GM18870 (cell line): ENCODE measurements around the gene HTATSF1.

Experiments
- ATAC-seq: cut with Tn5 transposase; IDR thresholded peaks from one replicate; pipeline ENCODE4 v1.9.1; 2021; ENCODE audit warnings: moderate library complexity; ENCODE audit not compliant: unreplicated experiment

Gene HTATSF1

GRCh38 chrX:136496186-136496763 lies 1.1 kb upstream of the HTATSF1 start:
- ATAC-seq = no peak

- ATAC-seq = peak; percentile 56
Measured at GRCh38 chrX:136496764-136497555, 432 bp upstream of the HTATSF1 start.

GRCh38 chrX:136519069-136519468 lies 21.7 kb downstream of the HTATSF1 start:
- ATAC-seq = no peak

GRCh38 chrX:136523770-136524169 lies 26.4 kb downstream of the HTATSF1 start:
- no peak for ATAC-seq

- ATAC-seq = no peak
Measured at GRCh38 chrX:136525738-136526606, 28.6 kb downstream of the HTATSF1 start.

GRCh38 chrX:136528645-136529315 lies 31.4 kb downstream of the HTATSF1 start:
- ATAC-seq = no peak

- ATAC-seq = no peak
Measured at GRCh38 chrX:136529795-136530194, 32.4 kb downstream of the HTATSF1 start.

GRCh38 chrX:136531951-136532350 lies 34.6 kb downstream of the HTATSF1 start, which contains the start of gene VGLL1:
Gene VGLL1 (plus strand): TSS chrX:136532215. CDS start chrX:136536021, 3,806 bp downstream.
- ATAC-seq = no peak

- ATAC-seq = no peak
Measured at GRCh38 chrX:136534131-136534530, 36.7 kb downstream of the HTATSF1 start.

GRCh38 chrX:136538811-136539210 lies 41.4 kb downstream of the HTATSF1 start:
- no peak for ATAC-seq

- no peak for ATAC-seq
Measured at GRCh38 chrX:136540226-136540625, 42.8 kb downstream of the HTATSF1 start.

- no peak for ATAC-seq
Measured at GRCh38 chrX:136541294-136541693, 43.9 kb downstream of the HTATSF1 start.

- ATAC-seq = no peak
Measured at GRCh38 chrX:136542281-136542680, 44.9 kb downstream of the HTATSF1 start.

GRCh38 chrX:136546371-136546781 lies 49.0 kb downstream of the HTATSF1 start:
- no peak for ATAC-seq

- no peak for ATAC-seq
Measured at GRCh38 chrX:136549226-136549625, 51.8 kb downstream of the HTATSF1 start.

- no peak for ATAC-seq
Measured at GRCh38 chrX:136551410-136551809, 54.0 kb downstream of the HTATSF1 start.

- ATAC-seq = no peak
Measured at GRCh38 chrX:136555694-136556093, 58.3 kb downstream of the HTATSF1 start.
